Measurements from ENCODE around the gene SEMA7A. TPM values are rescaled to one million over a fixed set of nuclear protein-coding genes. Genes with fewer than 3 reads are reported as not detected.

Gene SEMA7A
- total and polyA plus RNA-seq, 9 of the 15 experiments (the other 6 are each of a cell fraction or from before 2014, with no cell fraction given), result 0.04 to 8.2 (median 5.4) TPM; not detected in 1

- TF ChIP-seq TFAP4 (CRISPR knock-in tag; IDR thresholded peaks at IDR 0.05; ENCODE audit: borderline replicate concordance), result peak; percentile 47; the same call in 1 of the 2 replicates
- TF ChIP-seq ETV1 (tag; conservative IDR thresholded peaks at IDR 0.05; ENCODE audit: low read depth), result no peak
- no peak for TF ChIP-seq TFE3 (CRISPR knock-in tag; IDR thresholded peaks at IDR 0.05)
- no peak for TF ChIP-seq XRCC5 (IDR thresholded peaks at IDR 0.05; ENCODE audit: low read depth, low read length)
- TF ChIP-seq SRSF9 (IDR thresholded peaks at IDR 0.05; ENCODE audit: borderline replicate concordance, low read depth, low read length), result no peak
- TF ChIP-seq ZKSCAN3 (CRISPR knock-in tag; IDR thresholded peaks at IDR 0.05), result no peak
- no peak for TF ChIP-seq CREBBP (IDR thresholded peaks at IDR 0.05; ENCODE audit: low read depth, low read length)
- TF ChIP-seq GATAD2B (IDR thresholded peaks at IDR 0.05; ENCODE audit: borderline replicate concordance), result no peak
- 0 out of 2 replicates have a peak, but pooled peaks have one; percentile 31 for TF ChIP-seq ETS1 (conservative IDR thresholded peaks at IDR 0.05; ENCODE audit: control insufficient read depth, low read depth, low read length)
- no peak for TF ChIP-seq KHSRP (IDR thresholded peaks at IDR 0.05)
- TF ChIP-seq DIDO1 (tag; IDR thresholded peaks at IDR 0.05; ENCODE audit: low read depth), result no peak
- TF ChIP-seq MECOM (CRISPR knock-in tag; IDR thresholded peaks at IDR 0.05), result no peak
- TF ChIP-seq CTBP1 (IDR thresholded peaks at IDR 0.05; ENCODE audit: borderline replicate concordance), result peak; percentile 67
- TF ChIP-seq STAG1 (CRISPR knock-in tag; IDR thresholded peaks at IDR 0.05; ENCODE audit: borderline replicate concordance), result no peak
- no peak for TF ChIP-seq ZNF197 (CRISPR knock-in tag; IDR thresholded peaks at IDR 0.05; ENCODE audit: low read depth)
- no peak for TF ChIP-seq ZBTB26 (CRISPR knock-in tag; IDR thresholded peaks at IDR 0.05)
- no peak for TF ChIP-seq MAFK (IDR thresholded peaks at IDR 0.05; ENCODE audit: low read length)
- no peak for TF ChIP-seq CTCF (IDR thresholded peaks at IDR 0.05 in 2 of 3, conservative IDR thresholded peaks at IDR 0.05 in 1 of 3; ENCODE audit: insufficient read depth in 2 of 3, low read depth in 1 of 3, low read length in 3 of 3)
- no peak for TF ChIP-seq FIP1L1 (IDR thresholded peaks at IDR 0.05; ENCODE audit: low read depth, low read length, poor library complexity, severe bottlenecking)
- no peak for TF ChIP-seq CXXC5 (CRISPR knock-in tag; IDR thresholded peaks at IDR 0.05)
- peak; percentile 33; the same call in 1 of the 2 replicates for TF ChIP-seq ZEB2 (IDR thresholded peaks at IDR 0.05)
- no peak for TF ChIP-seq CREB1 (IDR thresholded peaks at IDR 0.05)
- TF ChIP-seq CREB1 (CRISPR knock-in tag; IDR thresholded peaks at IDR 0.05), result no peak
These were observed 8.1 kb downstream of the SEMA7A start (continued) for GRCh38 chr15:74425630-74426029.

Measured in K562 (cell line).